Stimulated activated CD8-positive, alpha-beta memory T cell treated with anti-CD3 and anti-CD28 coated beads, Interleukin-4, amount 100 ng/mL, for 24 hours (primary cell): Measurements from ENCODE around the gene POU2AF2.
"Not testable (repeated sequence)": the region's sequence is repeated elsewhere in the genome, so short reads cannot be mapped to it uniquely, and the experiment has no call there.

Experiments used
- DNase-seq: peaks from one replicate; pipeline ENCODE4 v3.0.0-alpha.2; 2020; ENCODE audit warnings: low read depth

Gene POU2AF2

DNA sequence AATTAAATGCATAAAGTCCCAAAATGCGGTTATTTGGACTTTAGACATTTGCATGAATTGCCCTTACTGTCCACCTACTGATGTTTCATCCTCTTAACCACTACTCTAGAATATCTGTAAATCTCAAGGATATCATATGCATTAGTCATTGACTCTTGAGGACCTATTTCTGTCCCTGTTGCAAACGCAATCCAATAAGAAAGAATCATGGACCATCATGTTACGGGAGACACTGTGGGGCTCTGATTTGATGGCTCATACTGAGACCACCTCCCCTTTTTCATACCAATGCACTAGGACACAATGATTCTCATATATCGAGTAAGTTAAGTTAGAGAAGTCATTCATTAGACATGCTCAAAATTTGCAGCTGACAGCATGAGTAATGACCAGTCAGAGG lies 14.4 kb downstream of the POU2AF2 start:
- DNase-seq, result no peak

DNA sequence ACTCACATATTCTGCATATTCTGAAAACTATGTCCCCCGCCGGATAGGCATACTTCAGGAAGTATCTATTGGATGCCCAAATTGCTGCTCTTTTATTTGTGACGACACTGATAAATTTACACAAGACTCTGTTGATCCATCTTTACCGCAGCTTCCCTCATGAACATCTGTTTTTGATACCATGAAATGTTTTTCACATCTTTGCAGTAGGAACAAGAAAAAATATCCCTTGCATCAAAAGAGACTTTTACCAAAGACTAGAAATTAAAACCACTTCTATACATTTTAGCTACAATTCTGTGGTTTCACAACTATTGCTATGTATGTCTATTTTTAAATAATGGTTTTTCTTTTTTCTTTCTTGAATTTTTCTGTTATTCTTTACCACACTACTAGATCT lies 15.3 kb downstream of the POU2AF2 start:
- no peak for DNase-seq

DNA sequence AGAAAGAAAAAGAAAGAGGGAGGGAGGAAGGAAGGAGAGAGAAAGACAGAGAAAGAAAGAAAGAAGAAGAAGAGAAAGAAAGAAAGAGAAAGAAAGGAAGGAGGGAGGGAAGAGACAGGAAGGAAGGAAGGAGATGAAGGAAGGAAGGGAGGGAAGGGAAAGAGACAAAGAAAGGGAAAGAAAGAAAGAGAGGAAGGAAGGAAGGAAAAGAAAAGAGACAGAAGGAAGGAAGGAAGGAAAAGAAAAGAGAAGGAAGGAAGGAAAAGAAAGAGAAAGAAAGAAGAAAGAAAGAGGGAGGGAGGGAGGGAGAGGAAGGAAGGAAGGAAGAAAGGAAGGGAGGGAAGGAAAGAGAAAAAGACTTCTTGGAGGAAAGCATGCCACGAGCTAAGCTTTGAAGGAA lies 19.1 kb downstream of the POU2AF2 start:
- no peak for DNase-seq

DNA sequence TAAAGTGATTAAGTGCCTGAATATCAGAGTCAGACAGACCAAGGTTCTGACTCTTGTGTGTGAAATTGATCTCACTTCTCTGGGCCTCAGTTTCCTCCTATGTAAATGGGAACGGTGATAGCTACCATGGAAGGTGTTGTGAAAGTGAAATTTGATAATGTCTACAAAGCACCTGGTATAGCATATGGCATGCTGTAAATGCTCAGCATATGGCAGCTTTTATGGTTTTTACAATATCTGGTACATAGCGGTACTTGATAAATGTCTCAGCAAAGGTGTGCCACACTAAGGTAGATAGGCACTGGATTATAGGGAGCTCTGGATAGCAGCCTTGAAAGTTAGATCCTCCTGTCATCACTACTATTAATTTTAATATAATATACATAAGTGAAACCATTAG lies 19.9 kb downstream of the POU2AF2 start:
- no peak for DNase-seq

DNA sequence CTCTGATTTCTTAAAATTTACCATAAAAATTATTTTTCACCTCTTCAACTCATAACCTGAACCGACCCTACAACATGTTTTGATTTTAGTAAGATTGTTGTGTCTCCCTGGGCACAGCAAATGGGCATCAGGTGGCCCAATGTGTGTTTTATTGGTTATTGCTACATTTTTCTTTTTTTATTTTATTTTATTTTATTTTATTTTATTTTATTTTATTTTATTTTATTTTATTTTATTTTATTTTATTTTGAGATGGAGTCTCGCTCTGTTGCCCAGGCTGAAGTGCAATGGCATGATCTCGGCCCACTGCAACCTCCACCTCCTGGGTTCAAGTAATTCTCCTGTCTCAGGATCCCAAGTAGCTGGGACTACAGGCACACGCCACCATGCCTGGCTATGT lies 22.8 kb downstream of the POU2AF2 start:
- not testable (repeated sequence) for DNase-seq

DNA sequence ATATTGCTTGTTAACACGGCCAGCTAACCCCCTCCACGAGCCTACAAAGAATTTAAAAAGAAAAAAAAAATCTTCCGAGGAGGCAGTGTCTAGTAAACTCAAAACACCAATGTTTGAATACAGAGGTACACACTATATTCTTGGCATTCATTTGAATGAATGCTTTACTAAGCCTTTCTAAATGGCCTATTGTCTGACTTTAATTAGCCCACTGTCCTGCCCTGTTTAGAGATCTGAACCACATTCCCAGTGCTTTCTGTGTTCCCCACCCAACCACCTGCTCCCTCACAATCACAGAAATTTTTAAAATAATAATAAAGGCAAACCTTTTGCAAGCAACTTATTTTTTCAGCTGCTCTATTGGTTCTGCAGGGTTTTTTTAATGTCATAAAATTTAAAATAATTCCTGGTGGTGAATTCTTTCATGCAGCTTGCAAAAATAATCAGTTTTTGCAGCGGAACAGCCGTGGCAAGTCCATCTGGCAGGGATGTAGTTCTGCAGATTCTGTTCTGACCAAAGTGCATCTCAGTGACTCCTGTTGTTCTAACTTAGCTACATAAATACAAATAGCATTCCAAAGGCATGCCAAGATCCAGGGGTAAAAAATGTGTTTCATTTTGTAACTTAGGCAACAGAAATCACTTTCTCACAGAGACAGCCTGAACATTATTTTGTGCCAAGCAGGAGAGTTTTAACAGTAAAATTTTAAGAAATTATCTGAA lies 23.8 kb downstream of the POU2AF2 start:
- DNase-seq, result no peak

DNA sequence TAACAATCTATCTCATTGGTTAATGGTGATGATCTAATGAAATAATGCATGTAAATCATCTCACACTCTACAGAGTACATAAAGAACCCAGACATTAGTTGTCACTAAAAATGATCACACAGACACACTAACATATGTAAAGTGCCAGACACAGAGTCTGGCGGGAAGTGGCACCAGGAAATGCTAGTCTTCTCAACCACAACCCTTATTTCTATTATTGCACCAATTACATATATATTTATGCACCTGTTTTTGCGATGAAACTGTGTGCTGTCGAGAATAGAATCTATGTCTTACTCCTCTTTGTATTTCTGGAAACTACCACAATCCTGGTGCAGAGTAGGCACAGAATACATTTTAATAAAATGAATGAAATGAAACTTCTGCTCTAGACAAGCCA lies 26.9 kb downstream of the POU2AF2 start:
- no peak for DNase-seq

DNA sequence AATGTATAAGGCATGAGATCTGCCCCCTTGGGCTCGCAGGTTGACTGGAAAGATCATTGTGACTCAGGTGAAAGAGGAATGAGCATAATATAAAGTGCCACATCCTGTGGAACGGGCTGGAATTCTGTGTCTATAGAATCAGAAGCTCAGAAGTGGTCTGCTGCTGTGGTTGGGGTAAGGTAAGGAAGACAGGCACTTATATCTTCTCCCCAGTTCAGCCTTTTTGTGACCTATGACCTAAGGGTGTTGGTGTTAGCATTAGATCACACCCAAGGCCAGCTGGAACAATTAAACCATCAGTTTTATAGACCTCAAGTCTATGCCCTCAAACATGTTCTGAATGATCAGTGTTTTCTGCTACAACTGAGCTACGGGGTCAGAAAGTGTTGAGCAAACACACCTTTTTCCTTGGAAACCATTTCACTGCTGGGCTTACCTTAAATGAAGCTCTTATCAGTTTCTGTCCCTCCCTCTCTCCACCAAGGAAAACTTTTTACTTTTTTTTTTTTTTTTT lies 37.1 kb downstream of the POU2AF2 start:
- no peak for DNase-seq

DNA sequence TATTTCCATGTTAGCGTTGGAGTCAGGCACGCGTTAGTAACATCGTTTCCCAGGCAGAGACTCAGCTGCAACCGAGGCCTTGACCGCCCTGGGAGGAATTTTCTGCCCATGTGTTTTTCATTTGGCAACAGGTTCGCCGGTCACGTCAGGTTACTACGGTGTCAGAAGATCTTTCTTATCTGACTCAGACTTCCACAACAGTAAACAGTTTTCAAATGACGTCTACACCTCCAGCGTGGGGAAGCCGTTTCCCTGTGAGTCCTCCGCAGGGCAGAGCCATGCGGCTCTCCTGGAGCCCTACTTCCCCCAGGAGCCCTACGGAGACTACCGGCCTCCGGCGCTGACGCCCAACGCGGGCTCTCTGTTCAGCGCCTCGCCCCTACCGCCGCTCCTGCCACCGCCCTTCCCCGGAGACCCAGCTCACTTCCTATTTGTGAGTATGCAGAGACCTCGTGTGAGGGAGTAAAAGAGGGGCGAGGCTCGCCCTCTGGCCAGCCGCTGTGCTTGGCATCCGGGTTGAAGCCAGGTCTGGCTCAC lies 38.5 kb downstream of the POU2AF2 start:
- no peak for DNase-seq

DNA sequence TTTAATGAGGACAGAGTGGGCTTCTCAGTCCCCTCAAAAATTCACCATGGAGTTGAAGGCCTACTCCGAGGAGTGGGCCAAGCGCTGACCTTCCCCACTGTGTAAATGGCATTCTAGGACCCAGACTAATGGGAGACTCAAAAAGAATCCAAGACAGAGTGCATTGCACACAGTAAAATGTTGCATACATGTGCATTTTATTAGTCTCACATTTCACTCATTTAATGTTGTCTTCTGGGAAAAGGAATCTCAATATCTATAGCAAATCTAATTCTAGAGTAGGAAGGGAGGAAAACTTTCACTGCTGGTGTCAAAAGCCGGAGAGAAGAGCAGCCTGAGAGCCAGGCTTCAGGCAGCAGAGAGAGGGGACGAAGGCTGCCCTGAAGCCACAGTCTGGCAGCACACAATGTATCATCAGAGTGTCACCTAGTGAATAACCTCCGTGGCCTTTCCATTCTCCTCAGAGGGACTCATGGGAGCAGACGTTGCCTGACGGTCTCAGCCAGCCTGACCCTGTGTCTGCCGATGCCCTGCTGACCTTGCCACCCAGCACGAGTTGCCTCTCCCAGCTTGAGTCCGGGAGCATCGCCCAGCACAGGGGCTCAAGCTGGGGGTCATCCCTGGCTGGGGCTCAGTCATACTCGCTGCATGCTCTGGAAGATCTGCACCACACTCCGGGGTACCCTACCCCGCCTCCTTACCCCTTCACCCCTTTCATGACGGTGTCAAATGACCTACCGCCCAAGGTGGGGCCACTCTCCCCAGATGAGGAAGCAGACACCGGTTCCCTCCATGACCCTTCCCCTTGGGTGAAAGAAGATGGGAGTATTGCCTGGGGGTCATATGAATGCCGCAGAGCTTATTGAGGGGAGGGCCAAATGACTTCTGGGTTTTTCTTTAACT lies 39.9 kb downstream of the POU2AF2 start:
- no peak for DNase-seq

DNA sequence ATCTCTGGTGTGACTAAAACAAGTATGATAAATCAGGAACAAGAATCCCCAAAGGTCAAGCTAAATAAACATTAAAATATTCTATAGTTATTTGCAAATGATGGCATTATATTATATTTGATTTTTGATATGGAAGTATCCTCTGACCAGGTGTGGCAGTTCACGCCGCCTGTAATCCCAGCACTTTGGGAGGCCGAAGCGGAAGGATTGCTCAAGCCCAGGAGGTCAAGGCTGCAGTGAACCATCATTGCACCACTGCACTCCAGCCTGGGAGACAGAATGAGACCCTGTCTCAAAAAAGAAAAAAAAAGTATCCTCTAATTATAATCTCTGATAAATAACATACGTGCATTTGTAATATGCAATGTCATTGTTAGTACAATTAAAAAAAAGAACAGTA lies 46.2 kb downstream of the POU2AF2 start:
- DNase-seq, result no peak

DNA sequence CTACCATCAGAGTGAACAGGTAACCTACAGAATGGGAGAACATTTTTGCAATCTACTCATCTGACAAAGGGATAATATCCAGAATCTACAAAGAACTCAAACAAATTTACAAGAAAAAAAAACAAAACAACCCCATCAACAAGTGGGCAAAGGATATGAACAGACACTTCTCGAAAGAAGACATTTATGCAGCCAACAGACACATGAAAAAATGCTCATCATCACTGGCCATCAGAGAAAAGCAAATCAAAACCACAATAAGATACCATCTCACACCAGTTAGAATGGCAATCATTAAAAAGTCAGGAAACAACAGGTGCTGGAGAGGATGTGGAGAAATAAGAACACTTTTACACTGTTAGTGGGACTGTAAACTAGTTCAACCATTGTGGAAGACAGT lies 46.9 kb downstream of the POU2AF2 start:
- not testable (repeated sequence) for DNase-seq

DNA sequence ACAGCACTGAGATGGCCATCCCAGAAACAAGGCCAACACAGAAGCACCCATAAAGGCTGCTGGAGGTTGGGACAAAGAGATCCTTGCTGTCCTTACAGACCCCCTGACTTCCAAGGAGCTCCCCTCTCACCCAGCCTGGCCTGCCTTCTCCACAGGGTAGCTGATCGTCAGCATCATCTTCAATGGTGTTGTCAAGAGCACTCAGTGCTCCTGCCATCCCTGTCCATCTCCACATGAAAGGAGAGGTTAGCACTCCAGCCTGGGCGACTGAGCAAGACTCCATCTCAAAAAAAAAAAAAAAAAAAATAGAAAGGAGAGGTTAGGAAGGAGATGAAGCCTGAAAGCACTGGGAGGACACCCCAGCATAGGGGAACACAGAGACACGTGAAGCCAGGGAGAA lies 50.7 kb downstream of the POU2AF2 start:
- DNase-seq, result no peak

DNA sequence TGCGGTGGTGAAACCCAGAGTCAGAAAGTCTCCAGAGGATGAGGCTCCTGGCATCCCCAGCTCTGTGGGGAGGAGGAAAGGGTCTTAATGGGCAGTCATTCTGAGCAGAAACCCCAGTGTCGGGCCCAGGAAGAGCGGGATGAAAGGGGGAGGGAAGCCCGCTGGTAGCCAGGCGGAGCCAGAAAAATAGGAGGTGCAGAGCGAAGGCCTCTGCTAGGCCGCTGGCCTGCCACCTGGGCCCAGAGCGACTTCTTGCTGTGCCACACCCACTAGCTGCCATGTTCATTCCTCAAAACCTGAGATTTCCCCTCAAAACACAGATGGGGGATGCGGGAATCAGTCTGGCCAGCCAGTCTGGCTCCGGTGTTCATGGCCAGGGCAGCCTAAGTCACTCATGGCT lies 52.2 kb downstream of the POU2AF2 start:
- DNase-seq, result no peak

DNA sequence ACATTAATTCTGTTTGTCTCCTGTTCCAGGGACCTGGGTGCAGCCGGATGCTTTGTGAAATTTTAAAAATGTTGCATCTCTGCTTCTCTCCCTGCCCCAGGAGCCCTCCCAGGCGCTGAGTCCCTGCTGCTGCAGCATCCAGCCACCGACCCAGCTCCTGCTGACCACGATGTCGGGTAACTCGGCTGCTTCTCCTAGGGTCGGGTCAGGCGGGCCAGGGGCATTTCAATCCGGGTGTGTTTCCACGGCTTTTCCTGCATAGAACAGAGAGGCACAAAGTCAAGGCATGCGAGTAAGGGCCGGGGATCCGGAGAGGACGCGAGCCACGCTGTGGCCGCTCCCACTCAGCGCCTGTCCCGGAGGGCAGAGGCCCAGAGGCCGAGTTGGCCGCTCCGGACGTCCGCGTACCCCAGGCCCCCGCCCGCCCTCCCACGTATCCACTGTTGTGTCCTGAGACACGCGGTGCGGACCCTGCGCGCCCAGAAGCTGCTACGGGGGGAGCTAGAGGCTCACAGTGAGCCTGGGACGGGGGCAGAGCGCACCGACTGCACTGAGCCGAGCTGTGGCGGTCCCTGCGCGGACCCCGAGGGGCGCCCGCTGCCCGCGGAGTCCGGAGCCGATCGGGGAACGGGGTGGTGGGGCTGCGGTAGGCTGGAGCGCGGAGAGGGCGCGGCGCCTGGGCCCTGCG lies 53.0 kb downstream of the POU2AF2 start, which contains the start of gene POU2AF3:
Gene POU2AF3, plus strand, starts transcription at position 134 of the 688 bp plus-strand sequence. Its CDS starts 36 bp downstream, at position 170.
- DNase-seq, result no peak

DNA sequence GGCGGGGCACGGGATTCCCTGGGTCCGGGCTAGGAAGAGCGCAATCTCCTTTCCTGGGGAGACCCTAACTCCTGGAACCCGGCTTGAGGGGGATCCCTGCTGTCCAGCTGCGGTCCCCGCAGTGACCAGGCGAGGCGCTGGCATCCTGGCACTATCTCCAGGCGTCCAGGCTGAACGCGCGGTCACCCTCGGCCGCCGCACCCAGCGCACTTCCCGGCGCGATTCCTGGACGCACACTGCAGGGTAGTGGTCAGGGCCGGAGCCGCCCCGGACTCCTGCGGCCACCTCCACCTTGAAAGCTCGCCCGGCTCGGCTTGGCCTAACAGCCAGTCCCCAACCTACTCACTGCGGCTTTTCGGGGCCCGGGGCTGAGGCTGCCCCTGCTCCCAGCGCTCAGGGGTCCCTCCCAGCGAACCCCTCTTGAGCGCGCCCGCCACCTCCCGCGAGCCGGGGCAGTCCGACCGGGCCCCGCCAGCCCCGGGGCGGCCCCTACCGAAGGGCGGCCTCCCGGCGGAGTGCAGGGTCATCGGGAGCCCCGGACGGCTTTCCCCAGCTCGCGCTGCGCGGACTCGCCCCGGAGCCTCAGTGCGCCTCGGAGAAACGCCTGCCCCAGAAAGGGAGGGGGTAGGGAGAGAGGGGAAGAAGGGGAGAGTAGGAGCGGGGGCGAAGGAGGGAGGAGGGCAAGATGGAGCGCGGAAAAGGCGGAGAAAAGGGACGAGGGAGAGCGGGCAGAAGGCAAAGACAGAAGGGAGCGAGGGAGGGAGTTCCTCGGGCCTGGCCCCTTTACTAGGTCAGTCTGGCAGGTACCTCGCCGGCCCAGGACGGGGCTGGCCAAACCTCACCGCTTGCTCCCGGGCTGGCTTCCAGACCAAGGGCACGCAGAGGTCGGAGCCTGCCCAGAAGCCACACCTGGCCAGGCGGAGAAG lies 53.8 kb downstream of the POU2AF2 start:
- DNase-seq, result no peak

DNA sequence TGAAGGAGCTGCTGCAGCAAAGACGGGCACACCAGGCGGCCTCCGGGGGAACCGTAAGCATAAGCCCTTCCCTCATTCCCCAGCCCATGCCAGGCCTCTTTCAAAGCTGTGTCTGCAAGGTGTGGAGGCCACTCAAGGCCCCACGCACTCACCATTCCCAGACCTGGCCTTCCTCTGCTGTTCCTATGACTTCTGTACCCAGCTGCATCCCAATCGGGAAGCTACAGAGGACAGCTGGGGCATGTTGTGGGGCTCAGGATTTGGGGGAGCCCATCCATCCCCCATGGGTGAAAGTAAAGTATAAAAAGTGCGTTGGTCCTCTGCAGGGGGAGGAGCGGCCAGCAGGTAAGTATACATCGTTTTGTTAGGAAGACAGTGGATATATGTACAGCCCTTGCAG lies 55.0 kb downstream of the POU2AF2 start:
- no peak for DNase-seq

DNA sequence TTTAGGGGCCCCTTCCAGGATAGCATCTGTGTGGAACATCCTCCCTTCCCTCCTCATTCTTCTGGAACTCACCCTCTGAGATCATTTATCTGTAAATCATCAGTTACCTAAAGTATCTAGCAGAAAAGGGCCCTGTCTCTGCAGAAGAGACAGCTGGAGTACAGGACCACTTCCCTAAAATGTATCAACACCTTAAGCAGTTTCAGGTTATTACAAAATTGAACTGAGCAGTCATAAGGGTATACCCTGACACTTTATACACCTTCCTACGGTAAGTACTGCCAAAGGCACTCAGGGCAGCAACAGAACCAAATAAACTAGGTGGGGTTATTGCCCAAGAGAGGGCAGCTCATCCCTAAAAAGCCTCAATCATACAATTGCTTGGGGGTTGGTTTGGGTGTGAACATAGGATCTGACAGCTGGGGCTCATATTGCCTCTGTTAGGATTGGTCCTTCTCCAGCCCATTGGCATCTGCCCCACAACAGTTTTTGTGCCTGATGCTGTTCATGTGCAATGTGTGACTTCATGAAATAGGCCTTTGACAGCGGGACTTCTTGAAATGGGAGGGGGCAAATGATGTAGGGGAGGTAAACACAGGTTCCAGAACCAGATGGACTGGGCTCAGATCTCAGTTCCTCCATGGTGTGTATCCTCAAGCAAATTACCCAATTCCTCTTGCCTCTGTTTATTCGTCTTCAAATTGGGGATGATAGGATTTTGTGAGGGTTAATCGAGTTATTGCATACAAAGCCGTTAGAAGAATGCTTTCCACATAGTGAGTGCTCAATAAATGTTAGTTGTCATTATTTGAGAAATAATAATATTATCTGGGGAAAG lies 55.7 kb downstream of the POU2AF2 start:
- DNase-seq, result no peak

DNA sequence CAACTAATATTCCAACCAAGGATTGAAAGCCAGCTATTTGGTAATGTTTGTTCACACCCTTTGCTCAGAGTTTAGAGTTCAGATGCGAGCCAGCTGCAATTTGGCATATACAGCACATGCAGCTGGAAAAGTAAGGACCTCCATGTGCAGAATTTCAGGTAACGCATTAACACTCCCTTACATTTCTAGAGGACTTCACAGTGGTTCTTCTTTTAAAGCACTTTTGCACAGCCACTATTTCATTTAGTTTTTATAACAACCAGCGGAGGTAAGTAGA lies 56.3 kb downstream of the POU2AF2 start:
- no peak for DNase-seq

DNA sequence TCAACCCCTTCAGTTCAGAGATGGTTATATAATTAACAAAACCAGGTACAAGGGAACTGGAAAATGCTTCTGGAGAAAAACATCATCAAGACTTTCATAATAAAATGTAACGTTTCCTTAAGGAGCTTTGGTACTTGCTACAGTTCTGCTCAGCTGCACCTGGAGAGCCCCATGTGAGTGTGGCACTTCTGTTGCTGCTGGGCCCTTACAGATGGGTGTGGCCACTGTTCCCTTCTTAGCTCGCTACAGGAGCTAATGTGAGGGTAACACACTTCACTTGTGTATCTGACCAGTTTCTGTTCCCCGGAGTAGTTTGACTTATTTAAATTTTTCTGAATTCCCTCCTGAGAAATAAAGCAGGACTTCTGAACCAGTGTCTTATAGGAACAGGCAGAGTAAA lies 56.8 kb downstream of the POU2AF2 start:
- DNase-seq, result no peak
